Measurements from ENCODE around the gene CKS1B.

DNA sequence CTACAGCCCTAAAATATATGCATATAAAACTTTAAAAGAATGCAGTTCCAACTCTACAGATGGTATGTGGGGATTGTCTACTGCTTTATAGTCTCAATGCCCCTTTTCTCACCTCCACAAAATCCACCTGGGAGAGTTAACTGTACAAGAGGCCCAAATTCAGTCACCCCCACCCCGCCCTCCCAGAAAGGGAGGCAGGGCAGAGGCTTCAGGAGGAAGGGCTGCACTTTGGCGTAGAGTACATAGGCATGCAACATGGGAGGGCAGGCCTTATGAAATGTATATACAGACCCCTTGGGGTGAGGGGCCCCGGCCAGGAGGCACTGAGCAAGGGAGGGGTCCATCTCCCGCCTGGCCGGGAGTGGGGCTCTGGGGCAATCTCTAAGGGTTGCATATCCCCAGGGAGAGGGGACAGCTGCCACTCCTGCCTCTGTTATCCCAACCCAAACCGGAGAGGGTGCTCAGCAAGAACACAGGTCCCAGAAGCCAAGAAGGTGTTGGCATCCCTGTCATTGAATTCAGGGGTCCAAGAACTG lies 11.6 kb upstream of the CKS1B start:
- TF ChIP-seq, protein P1, sequence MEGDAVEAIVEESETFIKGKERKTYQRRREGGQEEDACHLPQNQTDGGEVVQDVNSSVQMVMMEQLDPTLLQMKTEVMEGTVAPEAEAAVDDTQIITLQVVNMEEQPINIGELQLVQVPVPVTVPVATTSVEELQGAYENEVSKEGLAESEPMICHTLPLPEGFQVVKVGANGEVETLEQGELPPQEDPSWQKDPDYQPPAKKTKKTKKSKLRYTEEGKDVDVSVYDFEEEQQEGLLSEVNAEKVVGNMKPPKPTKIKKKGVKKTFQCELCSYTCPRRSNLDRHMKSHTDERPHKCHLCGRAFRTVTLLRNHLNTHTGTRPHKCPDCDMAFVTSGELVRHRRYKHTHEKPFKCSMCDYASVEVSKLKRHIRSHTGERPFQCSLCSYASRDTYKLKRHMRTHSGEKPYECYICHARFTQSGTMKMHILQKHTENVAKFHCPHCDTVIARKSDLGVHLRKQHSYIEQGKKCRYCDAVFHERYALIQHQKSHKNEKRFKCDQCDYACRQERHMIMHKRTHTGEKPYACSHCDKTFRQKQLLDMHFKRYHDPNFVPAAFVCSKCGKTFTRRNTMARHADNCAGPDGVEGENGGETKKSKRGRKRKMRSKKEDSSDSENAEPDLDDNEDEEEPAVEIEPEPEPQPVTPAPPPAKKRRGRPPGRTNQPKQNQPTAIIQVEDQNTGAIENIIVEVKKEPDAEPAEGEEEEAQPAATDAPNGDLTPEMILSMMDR (IDR thresholded peaks at IDR 0.05): no peak
- TF ChIP-seq POLR2AphosphoS5 (IDR thresholded peaks at IDR 0.05) (no peak), POLR2A (IDR thresholded peaks at IDR 0.05) (no peak)
